HS-5 (cell line): ENCODE results near the gene IL4R.
A peak's percentile ranks its signal among the peaks of the same experiment; 100 is the strongest.
"Not testable (repeated sequence)": the region's sequence is repeated elsewhere in the genome, so short reads cannot be mapped to it uniquely, and the experiment has no call there.

ENCODE experiments used
- DNase-seq: peaks from one replicate; pipeline ENCODE4 v3.0.0-alpha.2; 2012; ENCODE audit warnings: low read depth

IL4R gene

DNA sequence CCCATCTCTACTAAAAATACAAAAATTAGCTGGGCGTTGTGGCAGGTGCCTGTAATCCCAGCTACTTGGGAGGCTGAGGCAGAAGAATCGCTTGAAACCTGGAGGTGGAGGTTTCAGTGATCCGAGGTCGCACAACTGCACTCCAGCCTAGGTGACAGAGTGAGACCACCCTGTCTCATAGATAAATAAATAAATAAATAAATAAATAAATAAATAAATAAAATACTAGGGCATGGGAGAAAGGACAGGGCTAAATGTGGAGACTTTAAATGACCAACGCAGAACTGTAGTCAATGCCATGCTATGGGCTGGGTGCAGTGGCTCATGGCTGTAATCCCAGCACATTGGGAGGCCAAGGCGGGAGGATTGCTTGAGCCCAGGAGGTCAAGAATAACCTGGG is 25.5 kb upstream of the IL4R start:
- DNase-seq = not testable (repeated sequence)

GRCh38 chr16:27289669-27290068 is 24.1 kb upstream of the IL4R start:
- DNase-seq = no peak

DNA sequence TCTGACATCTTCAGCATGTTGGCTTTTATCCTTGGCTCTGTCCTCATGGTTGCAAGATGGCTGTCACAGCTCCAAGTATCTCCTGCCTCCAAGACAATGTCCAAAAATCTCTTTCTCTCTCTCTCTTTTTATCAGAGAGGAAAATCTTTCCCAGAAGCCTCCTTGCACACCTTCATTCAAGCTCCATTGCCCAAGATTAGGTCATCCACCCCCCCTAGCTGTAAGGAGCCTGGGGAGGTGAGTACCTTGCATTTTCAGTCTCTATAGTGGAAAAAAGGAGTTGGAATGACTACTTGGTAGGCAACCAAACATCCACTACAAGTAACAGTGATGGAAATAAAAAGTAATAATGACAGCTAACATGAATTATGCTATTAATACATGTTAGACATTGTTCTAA is 23.2 kb upstream of the IL4R start:
- DNase-seq = no peak

DNA sequence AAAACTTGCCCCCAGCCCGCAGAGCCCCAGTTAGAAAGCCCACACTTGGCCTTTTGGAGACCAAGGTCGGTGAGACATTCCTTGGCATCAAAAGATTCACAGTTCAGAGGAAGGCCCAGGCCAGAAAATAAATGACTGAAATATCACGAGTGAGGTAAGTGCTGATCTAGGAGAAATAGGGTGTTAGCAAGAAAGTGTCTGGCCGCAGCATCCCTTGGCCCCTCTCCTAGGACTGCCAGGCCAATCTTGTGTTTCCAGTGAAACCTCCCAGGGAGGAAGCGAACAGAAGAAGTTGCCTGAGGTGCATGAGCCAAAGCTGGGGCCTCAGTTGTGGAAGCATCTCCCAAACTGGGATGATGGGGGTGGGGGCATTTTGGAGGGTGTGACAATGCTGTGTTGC is 22.7 kb upstream of the IL4R start:
- no peak for DNase-seq

GRCh38 chr16:27291722-27292240 is 22.0 kb upstream of the IL4R start:
- DNase-seq = no peak

DNA sequence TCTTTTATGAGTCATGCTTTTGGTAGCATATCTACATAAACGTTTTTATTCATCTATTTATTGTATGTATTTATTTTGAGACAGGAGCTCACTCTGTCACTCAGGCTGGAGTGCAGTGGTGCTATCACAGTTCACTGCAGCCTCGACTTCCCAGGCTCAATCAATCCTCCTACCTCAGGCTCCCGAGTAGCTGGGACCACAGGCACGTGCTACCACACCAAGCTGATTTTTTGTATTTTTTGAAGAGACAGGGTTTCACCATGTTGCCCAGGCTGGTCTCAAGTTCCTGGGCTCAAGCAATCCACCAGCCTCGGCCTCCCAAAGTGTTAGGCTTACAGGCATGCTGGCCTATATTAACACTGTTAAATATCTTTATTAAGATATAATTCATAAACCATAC is 20.4 kb upstream of the IL4R start:
- DNase-seq = no peak

DNA sequence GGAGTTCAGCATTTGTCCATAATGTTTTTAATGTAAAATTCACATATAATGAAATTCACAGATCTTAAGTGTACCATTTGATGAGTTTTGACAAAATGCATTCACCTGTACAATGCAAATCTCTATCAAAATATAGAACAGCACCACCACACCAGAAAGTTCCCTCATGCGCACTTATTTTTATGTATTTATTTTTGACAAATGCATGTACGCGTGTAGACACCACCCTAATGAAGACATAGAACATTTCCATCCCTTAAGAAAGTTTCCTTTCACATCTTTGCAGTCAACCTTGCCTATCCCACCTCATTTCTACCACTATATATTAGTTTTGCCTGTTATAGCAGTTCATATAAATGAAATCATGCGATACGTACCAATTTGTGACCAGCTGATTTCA is 15.6 kb upstream of the IL4R start:
- no peak for DNase-seq

- DNase-seq = no peak
Measured at GRCh38 chr16:27301236-27301861, 12.4 kb upstream of the IL4R start.

DNA sequence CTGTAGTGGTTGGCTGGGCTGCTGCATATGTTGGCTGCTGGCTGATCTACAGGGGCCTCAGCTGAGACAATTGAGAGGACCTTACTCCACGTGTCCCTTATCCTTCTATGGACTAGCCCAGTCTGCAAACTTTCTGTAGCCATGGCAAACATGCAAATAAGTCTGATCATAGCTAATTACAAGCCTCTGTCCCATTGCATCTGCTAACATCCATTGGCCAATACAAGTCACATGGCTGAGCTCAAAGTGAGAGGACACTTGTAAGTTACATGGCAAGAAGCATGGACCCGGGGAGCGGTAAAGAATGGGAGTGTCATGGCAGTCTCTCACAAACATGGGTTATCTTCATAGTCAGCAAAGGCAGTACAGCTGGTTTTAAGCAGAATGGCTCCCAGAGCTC is 11.6 kb upstream of the IL4R start:
- DNase-seq = no peak

DNA sequence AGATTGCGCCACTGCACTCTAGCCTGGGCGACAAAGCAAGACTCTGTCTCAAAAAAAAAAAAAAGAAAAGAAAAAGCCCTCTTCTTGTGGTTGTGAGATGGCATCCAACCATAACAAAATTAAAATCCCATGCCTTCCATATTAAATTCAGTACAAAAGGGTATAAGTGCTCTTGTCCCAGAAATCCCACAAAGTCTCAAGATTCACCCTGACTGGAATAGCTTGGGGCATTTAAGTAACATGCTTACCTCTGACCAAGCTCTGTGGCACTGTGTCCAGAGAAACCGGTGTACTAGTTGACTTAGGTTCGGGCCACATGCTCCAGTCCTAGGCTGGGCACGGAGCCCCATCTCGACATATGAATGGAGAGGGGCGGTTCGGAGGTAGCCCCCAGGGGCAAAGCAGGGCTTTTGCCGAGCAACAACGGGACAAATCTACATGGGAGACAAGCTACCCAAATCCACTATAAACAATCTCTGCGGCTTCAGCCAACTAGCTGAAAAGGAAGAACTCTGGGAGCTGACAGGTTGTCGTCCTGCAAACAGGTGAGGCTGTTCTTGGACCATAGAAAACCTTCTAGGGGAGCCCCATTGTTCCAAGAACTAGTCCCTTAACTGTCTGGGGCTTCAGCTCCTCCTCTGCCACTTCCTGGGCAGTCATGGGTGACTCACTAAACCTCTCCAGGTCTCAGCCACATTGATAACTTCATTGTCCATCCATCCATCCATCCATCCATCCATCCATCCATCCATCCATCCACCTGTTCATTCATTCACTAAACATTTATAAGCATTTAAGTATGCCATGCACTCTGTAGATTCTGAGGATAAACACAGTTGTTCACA is 10.3 kb upstream of the IL4R start:
- no peak for DNase-seq

DNA sequence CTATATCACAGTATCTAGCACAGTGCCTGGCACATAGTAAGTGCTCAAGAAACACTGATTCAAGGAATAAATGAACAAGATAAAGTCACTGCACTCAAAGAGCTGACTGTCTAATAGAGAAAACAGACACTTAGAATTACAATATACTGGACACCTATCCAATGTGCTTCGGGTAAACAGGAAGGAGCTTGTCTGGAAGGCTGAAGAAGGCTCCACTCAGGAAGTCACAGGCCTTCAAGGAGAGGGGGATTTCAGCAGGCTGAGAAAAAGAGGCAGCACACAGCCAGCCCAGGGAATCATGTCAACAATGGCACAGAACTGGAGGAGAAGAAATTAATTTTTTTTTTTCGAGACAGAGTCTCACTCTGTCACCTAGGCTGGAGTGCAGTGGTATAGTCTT is 9.7 kb upstream of the IL4R start:
- no peak for DNase-seq

- DNase-seq = no peak
Measured at GRCh38 chr16:27304881-27305745, 8.7 kb upstream of the IL4R start.

GRCh38 chr16:27305839-27306442 is 7.8 kb upstream of the IL4R start:
- DNase-seq = no peak

GRCh38 chr16:27308792-27309191 is 5.0 kb upstream of the IL4R start:
- DNase-seq = no peak

DNA sequence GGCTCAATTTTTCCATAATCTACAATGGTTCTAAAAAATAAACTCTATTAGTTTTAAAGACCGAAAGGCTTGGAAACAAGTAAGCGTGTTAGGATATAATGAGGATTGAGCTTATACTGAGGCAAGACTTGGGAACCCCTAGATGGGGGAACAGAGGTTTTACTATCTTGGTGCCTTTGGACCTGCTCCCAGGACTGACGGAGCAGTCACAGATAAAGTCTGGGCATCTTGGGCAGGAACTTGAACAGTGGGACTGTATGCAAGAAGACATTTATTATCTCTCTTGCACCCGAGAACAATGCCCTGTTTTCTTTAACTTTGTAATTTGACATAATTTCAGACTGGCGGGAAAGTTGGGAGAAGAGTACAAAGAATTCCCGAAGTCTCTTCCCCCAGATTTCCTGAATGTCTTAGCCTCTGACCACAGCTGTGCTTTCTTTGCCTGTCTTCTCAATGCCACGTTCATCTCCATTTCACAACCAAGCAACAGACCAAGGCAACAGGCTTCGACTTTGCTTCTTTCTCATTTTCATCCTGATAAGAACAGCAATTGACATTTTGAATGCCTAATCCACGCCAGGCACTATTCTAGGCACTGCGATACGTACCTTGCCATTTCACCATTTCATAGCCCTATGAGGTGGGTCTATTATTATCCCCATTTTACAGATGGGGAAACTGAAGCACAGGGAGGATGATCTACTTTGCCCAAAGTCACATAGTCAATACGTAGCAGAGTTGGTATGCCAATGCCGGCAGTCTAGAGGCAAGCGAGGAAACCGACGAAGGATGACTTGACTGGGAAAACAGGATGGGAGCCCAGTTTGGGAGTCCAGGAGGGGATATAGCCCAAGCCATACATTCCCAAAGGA is 3.0 kb upstream of the IL4R start:
- DNase-seq = no peak

DNA sequence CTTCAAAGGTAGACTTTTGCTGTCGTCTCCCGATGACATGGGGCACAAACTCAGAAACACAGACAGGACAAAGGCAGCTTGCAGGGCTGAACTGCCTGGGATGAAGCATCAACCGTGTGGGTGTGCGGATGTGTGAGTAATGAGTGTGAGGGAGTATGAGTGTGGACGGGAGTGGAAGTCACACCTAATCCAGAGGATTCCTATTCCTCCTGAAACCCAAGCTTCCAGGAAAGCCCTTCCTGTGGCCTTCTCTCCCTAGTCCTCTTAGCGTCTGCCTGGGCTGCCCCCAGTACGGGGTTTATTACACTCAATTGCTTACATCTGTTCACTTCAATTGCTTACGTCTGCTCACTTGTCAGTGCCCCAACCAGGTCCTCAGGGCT is 2.3 kb upstream of the IL4R start:
- no peak for DNase-seq

GRCh38 chr16:27311897-27312303 is 1.9 kb upstream of the IL4R start:
- DNase-seq = no peak

DNA sequence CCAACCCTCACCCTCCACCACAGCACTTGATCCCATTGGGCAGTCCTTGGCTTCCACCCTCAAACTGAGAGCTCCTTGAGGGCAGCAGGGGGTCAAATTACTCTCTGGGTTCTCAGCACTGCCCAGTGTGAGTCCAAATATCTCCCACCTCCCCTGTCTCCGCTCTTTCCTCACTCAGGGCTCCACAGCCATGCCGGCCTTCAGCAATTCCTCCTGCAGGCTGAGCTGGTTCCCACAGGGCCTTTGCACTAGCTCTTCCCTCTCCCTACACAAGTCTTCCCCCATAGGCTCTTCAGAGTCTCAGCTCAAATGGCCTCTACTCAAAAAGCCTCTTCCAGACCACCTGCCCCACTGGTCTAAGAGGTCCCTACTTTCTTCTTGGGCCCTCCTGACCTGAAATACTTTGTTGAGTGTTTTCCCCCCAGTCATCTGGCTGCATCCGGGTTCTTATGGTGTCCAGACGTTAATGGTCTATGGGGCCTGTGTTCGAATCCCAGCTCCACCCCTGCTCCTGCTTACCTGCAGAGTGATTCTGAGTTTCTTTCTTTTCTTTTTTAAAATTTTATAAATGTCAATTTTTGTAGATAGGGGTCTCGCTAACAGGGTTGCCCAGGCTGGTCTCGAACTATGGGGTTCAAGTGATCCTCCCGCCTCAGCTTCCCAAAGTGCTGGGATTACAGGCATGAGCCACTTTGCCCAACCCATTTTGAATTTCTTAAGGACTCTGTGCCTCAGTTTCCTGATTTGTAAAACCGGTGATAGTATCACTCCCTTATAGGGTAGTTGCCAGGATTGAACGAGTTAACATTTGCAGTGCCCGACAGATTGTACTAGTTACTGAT is 973 bp upstream of the IL4R start:
- no peak for DNase-seq

DNA sequence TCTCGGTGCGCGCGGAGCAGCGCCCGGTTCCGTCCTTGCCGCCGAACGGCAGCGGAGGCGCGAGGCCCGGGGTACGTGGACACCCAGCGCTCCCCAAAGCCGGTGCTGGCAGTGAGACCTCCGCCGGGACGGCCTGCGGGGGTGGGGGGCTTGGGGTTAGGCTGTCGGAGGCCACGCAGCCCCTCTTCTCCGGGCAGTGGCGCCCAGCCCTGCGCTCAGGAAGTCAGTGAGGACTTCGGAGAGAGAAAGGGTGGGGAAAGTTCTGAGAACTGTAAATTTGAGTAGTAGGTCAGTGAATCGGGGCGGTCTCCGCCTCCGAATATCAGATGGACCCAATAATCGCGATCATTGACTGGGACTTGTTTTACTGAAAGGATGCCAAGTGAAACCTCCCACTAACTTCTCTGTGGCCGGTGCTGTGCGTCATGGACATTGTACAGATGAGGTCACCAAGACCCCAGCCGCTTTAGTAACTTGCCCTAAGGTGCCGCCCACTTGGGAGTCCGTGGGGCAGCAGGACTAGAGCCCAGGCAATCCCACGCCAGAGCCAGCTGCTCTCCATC is 468 bp downstream of the IL4R start:
- peak; percentile 82 for DNase-seq

GRCh38 chr16:27314986-27315332 is 1.2 kb downstream of the IL4R start:
- DNase-seq = no peak
